GM18517 (cell line): ENCODE data around the gene MS4A6E.
A peak's percentile ranks its signal among the peaks of the same experiment; 100 is the strongest.

Source experiments
- ATAC-seq: cut with Tn5 transposase; IDR thresholded peaks from one replicate; pipeline ENCODE4 v1.9.1; 2021; ENCODE audit warnings: mild to moderate bottlenecking, moderate library complexity; ENCODE audit not compliant: unreplicated experiment

Gene MS4A6E

GRCh38 chr11:60371854-60372253 lies 44.8 kb downstream of the MS4A6E start:
- no peak for ATAC-seq

- no peak for ATAC-seq
Observed at GRCh38 chr11:60372767-60373166, 45.7 kb downstream of the MS4A6E start.

- ATAC-seq = no peak
Observed at GRCh38 chr11:60375316-60375715, 48.3 kb downstream of the MS4A6E start.

GRCh38 chr11:60376601-60377000 lies 49.5 kb downstream of the MS4A6E start:
- ATAC-seq = no peak

GRCh38 chr11:60377401-60378136 lies 50.5 kb downstream of the MS4A6E start:
- ATAC-seq = no peak

GRCh38 chr11:60378354-60378753 lies 51.3 kb downstream of the MS4A6E start, which contains the start of gene MS4A7:
Gene MS4A7 (plus strand): TSS chr11:60378532. CDS start chr11:60383142, 4,610 bp downstream.
- peak; percentile 89 for ATAC-seq

- ATAC-seq = peak; percentile 92
Observed at GRCh38 chr11:60389279-60389910, 62.3 kb downstream of the MS4A6E start.

- ATAC-seq = no peak
Observed at GRCh38 chr11:60390419-60390818, 63.4 kb downstream of the MS4A6E start.
